Skeletal muscle cell (primary cell): Measurements from ENCODE around the gene IPO9.
A peak's percentile ranks its signal among the peaks of the same experiment; 100 is the strongest.

Experiments used
- DNase-seq: peaks from one replicate; pipeline ENCODE4 v3.0.0-alpha.2; 2010; ENCODE audit warnings: low read depth
- H3K4me3 ChIP-seq: 2 replicates; pipeline ENCODE4 v1.5.1; 2011; ENCODE audit warnings: low read depth, mild to moderate bottlenecking, control low read depth, low read length, moderate library complexity

The IPO9 gene

DNA sequence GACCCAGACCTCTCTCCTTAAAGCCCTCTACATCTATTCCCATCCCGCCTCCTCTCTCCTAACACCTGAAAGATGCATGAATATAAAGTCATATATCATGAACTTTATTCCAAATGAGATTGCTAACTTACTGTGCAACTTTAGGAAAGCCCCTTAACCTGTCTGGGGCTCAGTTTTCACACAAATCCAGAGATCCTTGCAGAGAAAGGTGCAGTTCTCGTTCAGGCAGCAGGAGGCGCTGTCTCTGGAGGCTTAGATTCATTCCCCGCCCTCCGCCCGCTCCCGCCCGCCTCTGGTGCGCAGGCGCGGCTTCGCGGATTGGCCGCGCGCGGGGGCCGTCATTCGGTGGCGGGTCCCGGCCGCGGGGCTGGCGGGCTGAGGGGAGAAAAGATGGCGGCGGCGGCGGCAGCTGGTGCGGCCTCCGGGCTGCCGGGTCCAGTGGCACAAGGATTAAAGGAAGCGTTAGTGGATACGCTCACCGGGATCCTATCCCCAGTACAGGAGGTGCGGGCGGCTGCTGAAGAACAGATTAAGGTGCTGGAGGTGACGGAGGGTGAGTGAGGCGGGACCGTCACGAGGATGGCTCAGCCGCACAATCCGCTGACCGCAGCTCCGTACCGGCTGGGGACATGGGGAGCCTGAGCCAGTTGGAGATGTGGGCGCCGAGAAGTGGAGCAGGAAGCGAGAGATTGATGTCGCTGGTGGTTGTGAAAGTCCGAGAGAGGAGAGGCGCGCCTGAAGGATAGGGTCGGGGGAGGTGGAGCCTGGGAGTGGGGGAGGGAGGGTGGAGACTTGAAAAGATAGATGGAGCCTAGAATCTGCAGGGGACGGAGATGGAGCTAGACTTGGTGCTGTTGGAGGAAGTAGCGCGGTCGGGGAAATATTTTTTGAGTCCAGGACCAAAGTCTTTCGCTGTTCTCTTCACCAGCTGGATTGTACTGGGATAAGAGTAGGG, at the start of gene IPO9:
TSS of gene IPO9 (plus strand) at position 338 of the 955 bp plus-strand sequence. CDS start at position 391, 53 bp downstream.
- peak within 1 kb of the TSS; percentile 85 for H3K4me3 ChIP-seq
- peak; percentile 65 for DNase-seq

DNA sequence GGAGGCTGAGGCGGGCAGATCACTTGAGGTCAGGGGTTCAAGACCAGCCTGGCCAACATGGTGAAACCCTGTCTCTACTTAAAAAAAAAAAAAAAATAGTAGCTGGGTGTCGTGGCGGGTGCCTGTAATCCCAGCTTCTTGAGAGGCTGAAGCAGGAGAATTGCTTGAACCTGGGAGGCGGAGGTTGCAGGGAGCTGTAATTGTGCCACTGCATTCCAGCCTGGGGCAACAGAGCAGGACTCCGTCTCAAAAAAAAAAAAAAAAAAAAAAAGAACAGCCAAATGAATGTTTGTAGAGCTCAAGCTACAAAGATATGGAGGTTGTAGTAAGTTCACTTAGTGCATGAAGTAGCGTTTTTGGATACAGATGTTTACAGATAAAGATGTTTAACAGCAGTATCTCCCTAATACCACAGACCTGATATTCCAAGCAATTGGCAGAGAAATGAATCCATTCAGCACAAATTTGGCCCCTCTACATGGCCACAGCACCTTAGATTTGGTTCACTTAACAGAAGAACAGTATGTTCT, 49.5 kb upstream of the IPO9 start:
- no peak overlapping the region for H3K4me3 ChIP-seq
- DNase-seq = no peak

DNA sequence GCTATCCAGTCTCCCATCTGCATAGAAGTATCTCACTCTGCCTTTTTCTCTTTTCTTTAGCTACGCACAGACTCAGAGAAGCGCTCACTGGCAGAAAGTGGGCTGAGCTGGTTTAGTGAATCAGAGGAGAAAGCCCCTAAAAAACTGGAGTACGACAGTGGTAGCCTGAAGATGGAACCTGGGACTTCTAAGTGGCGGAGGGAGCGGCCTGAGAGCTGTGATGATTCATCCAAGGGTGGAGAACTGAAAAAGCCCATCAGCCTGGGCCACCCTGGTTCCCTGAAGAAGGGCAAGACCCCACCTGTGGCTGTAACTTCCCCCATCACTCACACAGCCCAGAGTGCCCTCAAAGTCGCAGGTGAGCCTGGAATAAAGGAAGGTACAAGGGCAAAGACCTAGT, 48.0 kb upstream of the IPO9 start:
- DNase-seq = no peak
- H3K4me3 ChIP-seq = no peak overlapping the region

DNA sequence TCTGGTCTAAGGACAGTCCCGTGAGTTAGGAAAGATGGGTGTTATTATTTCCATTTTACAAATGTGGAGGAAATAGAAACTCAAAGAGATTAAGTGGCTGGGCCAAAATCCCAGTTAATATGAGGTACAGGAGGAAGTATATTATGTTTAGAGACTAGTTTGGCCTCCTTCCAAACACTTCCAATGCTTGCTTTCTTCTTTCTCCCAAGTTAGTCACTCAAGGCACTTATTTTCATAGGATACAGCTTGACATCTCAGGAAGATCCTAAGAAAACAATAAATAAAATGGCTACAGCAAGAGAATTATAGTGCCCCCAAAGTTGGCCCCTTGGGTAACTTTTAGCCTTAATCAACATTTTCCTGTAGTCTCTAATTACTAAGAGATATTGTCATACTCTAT, 47.5 kb upstream of the IPO9 start:
- DNase-seq = no peak
- no peak overlapping the region for H3K4me3 ChIP-seq

DNA sequence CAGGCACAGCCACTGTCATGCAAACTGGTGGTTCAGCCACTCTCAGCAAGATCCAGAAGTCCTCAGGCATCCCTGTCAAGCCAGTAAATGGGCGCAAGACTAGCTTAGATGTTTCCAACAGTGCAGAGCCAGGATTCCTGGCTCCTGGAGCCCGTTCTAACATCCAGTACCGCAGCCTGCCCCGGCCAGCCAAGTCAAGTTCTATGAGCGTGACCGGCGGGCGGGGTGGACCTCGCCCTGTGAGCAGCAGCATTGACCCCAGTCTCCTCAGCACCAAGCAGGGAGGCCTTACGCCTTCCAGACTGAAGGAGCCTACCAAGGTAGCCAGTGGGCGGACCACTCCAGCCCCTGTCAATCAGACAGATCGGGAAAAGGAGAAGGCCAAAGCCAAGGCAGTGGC, 46.6 kb upstream of the IPO9 start:
- no peak overlapping the region for H3K4me3 ChIP-seq
- DNase-seq = no peak

DNA sequence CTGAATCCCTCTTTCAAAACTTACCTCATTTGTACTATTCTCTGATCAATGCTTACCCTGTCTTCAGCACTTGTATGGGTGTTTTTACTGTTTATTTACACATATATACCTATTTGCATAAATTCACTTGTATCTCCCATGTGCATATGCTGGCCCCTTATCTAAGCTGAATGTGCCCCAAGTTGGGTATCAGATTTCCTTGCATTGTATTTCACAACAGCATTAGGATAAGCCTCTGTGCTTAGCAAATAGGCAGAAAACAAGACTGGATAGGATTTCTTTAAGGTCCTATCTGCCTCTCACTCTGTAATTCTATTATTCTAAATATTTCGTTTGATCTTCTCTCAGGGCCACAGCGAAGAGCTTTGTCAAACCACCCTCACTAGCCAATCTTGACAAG, 45.9 kb upstream of the IPO9 start:
- DNase-seq = no peak
- H3K4me3 ChIP-seq = no peak overlapping the region

DNA sequence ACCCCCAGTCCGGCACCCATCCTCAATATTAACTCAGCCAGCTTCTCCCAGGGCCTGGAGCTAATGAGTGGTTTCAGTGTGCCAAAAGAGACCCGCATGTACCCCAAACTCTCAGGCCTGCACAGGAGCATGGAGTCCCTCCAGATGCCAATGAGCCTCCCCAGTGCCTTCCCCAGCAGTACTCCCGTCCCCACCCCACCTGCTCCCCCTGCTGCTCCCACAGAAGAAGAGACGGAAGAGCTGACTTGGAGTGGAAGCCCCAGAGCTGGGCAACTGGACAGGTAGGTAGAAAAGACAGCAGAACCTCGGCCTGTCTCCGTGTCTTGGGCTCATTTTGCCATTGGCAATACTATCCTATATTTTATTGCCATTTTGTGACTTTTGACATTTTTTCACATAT, 45.4 kb upstream of the IPO9 start:
- no peak overlapping the region for H3K4me3 ChIP-seq
- DNase-seq = no peak

DNA sequence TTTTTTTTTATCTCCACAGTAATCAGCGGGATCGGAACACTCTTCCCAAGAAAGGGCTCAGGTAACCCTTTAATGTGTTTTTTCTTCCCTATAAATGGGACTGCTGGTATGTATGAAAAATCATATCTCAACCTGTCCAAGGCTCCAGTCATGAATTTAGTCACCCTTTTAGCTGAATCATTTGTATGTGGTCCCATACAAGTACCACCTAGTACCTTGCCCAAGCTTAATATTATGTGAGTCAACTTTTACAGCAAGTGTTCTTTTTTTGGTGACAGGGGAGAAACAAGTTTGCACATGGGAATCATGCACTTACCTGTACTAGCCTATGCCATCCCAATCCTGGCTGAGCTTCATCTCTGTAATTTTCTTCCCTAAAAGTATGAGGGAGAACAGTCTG, 43.7 kb upstream of the IPO9 start:
- no peak overlapping the region for H3K4me3 ChIP-seq
- DNase-seq = no peak

DNA sequence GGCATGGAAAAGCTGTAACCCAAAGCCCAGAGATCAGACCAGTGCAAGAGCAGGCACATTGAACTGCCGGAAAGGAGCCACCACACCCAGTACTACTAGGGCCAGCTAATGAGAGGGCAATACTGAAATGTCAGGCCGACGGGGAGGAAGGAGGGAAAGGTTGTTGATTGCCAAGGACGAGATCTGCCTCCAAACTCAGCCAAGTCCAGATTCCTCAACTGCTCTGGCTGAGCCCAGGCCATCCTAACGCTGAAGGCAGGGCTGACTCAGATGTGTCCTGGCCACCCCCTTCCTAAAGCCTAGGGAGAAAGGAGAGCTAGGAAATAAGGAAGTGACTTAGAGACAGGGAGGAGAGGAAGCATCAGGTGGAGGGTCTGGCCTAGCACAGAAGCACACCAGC, 42.1 kb upstream of the IPO9 start:
- DNase-seq = no peak

DNA sequence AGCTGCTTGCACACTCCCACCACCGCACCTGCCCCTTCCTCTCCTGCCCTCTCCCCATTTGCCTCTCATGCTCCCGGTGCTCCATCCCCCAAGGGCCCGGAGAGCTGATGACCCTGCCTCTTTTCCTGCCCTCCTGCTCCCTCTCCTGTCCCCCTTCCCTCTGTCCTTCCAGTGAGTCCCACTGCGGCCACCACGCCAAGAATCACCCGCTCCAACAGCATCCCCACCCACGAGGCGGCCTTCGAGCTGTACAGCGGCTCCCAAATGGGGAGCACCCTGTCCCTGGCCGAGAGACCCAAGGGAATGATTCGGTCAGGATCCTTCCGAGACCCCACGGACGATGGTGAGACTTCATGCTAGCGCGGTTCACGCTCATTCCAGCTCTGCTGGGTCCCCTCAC, 40.7 kb upstream of the IPO9 start:
- DNase-seq = no peak
- H3K4me3 ChIP-seq = no peak overlapping the region

More for the DNA sequence above, 42.1 kb upstream of the IPO9 start:
- no peak overlapping the region for H3K4me3 ChIP-seq

DNA sequence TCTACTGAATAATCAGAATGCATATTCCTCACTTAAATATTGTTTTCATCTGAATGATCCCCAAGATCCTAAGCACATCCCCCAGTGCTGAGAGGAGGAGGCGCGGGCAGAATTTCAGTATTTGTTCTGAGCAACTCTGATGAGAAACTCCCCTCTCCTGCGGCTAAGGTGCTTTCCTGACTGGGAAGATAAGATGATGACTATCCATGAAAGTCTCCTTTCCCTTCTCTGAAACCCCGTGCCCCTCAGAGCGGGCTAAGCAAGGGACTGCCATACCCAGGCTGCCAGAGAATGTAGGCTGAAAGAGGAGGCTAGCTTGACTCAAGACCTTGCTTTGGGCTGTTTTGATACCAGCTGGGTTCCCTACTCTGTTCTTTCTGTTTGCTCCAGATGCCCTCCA, 39.7 kb upstream of the IPO9 start:
- no peak for DNase-seq
- no peak overlapping the region for H3K4me3 ChIP-seq

DNA sequence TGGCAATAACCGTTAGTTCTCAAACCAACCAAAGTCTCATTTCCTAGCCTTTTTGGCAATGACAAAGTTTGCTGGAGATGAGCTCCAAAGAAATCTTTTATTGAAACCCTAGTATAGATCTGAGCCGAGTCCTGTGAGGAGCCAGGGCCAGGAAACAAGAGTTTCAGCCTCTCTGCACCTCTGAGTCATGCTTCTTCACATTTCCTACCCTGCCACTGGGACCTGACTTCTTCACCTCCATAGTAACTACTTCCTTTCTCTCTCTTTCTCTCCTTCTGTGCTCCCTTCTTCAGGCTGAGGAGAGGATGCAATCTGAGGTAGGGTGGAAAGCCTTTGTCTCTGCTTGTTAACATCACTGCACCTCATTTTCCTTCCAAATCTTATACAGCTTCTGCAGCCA, 38.7 kb upstream of the IPO9 start:
- no peak overlapping the region for H3K4me3 ChIP-seq
- DNase-seq = peak; percentile 65

DNA sequence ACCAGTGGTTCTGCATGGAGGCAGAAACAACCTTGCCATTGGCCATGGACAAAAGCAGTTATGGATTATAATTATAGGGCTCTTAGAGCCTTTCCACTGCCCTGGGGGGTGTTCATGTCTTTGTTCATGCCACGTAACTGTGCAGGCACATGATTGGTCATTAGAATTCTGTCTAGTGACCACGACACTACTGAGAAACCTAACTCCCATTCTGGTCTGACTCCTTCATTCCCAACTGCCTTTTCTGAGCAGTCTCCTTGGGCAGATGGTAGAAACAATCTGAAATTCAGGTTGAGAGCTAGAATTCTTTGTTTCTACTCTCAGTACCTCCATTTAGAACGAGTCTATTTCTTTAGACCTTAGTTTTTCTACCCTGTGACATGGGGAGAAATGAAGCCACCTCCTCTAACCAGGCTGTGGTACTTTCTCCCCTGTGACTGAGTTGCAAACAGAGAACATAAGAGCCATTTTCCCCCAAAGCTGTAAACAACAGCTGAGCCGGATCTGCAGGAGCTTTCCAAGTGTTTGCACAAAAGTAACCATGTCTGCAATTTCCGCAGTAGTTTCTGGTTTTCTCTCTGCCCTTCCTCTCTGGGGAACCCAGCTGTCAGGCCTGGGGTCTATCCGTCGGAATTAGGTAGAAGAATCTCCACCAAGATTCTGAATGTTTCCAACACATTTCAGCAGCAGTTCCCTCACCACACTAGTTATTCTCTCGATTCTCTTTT, 37.7 kb upstream of the IPO9 start:
- DNase-seq = peak; percentile 23

DNA sequence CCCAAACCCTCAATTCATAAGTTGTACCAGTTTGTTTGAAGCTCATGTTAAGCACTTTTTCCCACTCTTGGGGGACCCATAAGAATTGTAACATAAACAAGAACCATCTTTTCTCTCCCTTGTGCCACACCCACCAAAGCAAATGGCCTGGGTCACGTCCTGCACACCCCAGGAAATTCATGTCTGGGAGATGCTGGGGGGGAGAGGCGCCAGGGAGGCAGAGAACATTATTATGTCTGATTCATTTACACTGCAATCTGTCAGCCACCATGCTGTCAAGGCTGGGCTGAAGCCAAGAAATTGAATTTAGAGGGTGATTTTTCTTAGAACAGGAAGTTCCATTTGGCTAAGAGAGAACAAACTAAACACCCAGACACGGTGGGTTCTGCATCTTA, 37.2 kb upstream of the IPO9 start:
- DNase-seq = peak; percentile 75
- no peak overlapping the region for H3K4me3 ChIP-seq

More for the DNA sequence above, 37.7 kb upstream of the IPO9 start:
- no peak overlapping the region for H3K4me3 ChIP-seq

DNA sequence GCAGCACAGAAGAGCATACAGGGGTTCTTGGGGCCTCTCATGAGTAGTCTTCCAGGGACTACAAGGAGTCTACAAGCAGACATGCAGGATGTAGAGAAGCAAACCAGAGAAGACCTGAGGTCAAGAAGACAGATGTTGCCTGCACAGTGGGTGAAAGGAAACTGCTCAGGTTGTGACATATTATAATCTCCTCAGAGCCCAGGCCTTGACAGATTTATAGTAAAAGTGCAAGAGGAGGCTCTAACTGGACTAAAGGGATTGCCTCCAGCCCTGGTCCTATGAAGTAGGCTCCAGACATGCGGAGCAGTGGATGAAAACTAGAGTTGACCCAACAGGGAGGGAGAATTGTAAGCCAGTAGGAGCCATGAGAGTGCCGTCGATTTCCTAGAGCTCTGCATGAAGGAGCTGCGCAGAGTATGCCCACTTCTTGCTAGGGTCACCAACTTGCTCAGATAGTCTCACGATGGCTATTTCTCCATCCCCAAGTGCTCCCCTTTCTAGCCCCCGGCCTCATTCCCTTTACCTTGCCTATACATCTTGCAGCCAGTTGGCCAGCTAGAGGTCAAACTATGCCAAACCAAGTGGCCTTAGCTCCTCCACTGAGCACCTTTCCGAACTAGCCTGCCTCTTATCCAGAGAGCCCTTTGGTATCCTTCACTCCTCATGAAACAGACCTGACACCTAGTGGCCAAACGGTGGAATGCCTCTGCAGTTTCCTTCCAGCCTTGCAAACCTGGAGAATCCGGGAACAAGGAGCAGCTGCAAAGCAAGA, 36.2 kb upstream of the IPO9 start:
- DNase-seq = peak; percentile 54
- H3K4me3 ChIP-seq = no peak overlapping the region

DNA sequence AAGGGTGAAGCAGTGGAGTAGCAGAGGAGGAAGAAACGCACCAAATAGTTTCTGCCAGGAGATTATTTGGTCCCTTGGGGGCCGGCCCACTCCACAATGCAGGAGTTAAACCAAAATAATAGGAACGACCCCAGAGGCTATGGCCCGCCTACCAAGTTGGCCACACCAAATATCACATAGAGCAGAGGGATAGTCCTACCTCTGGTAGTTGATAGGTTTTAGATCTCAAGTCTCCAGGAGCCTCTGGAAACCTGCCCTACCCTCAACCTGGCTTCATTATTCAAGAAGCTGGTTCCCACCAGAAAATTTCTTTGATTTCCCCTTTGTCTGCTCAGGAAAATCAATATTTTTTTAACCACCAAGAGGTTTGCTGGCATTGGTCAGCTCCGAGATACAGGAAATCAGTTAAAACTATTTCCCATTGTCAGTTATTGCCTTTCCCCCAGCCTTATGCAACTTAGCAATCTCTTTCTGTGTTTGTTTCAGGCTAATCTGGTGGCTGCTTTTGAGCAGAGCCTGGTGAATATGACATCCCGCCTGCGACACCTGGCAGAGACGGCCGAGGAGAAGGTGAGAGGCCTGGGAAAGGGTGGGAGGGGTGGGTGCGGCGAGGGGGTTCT, 35.5 kb upstream of the IPO9 start:
- no peak for DNase-seq
- H3K4me3 ChIP-seq = no peak overlapping the region

DNA sequence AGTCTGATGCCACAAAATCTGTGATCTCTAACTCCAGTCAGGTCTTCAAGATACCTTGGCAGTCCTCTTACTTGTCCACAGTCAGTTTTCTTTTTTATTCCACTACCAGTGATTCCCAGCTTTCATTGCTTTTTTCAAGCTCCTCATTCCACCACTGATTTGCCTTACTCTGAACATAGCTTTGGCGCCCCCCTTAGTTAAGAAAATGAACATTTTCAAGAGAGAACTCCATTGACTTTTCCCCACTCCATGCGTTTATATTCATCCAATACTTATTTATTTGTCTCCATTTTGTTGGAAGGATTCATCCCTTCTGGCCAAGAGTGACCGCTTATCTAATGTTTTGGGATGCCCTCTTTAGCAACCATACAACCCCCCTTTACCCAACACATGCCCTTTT, 33.9 kb upstream of the IPO9 start:
- no peak for DNase-seq

DNA sequence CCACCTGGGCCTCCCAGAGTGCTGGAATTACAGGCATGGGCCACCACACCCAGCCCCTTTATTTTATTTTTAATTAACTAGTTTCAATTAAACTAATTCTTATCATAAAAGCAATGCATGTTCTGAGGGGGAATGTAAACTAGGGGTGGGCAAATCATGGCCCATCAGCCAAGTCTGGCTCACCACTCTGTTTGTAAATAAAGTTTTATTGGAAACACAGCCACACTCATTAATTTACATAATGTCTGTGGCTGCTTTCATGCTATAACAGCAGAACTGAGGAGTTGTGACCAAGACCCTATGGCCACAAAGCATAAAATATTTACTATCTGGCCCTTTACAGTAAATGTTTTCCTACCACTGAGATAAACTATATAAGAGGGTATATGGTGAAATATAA, 28.7 kb upstream of the IPO9 start:
- no peak for DNase-seq
- H3K4me3 ChIP-seq = no peak overlapping the region

More for the DNA sequence above, 33.9 kb upstream of the IPO9 start:
- H3K4me3 ChIP-seq = no peak overlapping the region

DNA sequence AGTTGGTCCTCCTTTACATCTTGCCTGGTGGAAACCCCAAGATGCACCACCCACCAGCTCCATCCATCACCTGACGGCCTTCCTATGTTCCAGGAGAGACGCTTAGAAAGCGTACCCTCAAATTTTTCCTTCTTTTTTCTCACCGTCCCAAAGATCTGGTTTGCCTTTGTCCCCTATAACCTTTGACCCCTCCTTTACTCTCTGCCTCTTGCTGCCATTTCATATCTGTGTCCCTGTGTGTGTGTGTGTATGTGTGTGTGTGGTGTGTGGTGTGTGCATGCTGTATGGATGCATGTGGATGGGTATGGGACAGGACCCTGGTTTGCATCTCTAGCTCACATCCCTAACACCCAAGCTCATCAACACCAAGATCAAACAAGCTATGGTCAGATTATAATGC, 22.2 kb upstream of the IPO9 start:
- H3K4me3 ChIP-seq = no peak overlapping the region
- no peak for DNase-seq
